ENCODE measurements around the gene HERC3.
A peak's percentile ranks its signal among the peaks of the same experiment; 100 is the strongest.

The HERC3 gene

GRCh38 chr4:88756149-88756548 is 163.9 kb downstream of the HERC3 start:
- peak overlapping the region; percentile 50 for H3K27ac ChIP-seq

DNA sequence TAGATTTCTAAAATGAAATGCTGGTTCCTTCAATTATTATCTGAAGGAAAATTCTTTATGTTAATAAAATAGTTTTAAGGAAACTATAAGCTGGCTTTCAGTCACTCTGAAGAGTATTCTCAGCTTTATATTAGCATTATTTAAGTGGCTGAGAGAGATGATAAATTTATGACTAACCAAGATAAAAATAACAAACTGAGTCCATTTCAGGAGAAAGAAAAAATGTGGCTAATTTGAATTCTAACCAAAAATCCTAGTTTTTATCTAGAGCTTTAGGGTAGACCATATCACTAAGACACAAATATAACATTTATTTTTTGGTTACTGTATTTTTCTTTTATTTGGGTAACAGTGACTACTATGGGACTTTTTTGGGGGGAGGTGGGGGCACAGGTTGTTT is 164.8 kb downstream of the HERC3 start:
- H3K27ac ChIP-seq, result no peak overlapping the region
- TF ChIP-seq, protein P1, sequence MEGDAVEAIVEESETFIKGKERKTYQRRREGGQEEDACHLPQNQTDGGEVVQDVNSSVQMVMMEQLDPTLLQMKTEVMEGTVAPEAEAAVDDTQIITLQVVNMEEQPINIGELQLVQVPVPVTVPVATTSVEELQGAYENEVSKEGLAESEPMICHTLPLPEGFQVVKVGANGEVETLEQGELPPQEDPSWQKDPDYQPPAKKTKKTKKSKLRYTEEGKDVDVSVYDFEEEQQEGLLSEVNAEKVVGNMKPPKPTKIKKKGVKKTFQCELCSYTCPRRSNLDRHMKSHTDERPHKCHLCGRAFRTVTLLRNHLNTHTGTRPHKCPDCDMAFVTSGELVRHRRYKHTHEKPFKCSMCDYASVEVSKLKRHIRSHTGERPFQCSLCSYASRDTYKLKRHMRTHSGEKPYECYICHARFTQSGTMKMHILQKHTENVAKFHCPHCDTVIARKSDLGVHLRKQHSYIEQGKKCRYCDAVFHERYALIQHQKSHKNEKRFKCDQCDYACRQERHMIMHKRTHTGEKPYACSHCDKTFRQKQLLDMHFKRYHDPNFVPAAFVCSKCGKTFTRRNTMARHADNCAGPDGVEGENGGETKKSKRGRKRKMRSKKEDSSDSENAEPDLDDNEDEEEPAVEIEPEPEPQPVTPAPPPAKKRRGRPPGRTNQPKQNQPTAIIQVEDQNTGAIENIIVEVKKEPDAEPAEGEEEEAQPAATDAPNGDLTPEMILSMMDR (conservative IDR thresholded peaks at IDR 0.05), result no peak

More at GRCh38 chr4:88756149-88756548, 163.9 kb downstream of the HERC3 start:
- TF ChIP-seq, protein P1 (conservative IDR thresholded peaks at IDR 0.05), result no peak

GRCh38 chr4:88757776-88758175 is 165.5 kb downstream of the HERC3 start:
- TF ChIP-seq, protein P1 (conservative IDR thresholded peaks at IDR 0.05), result no peak
- H3K27ac ChIP-seq, result no peak overlapping the region

Data from VCaP (cell line).